Neural cell (in vitro differentiated cells): ENCODE measurements around the gene ANO1. TPM values are rescaled to one million over a fixed set of nuclear protein-coding genes. Genes with fewer than 3 reads are reported as not detected.

Experiments
- H2AFZ ChIP-seq: fragments of 200-600, 300-800 bp; sonication (generic), shearing (Covaris generic); 2 replicates; pipeline ENCODE4 v1.6.0; 2014; ENCODE audit warnings: low read depth, mild to moderate bottlenecking, antibody characterized with exemption, low read length, moderate library complexity
- H3F3A ChIP-seq: fragments of 200-600 bp; shearing (Covaris generic); 2 replicates; pipeline ENCODE4 v1.6.1; 2016; ENCODE audit warnings: mild to moderate bottlenecking, moderate library complexity, mixed read lengths, antibody characterized with exemption, low read length; ENCODE audit not compliant: insufficient read depth, poor library complexity, severe bottlenecking
- H3K27ac ChIP-seq: fragments of 200-600, 300-800 bp; sonication (generic), shearing (Covaris generic); 2 replicates; pipeline ENCODE4 v1.5.1; 2014; ENCODE audit warnings: mild to moderate bottlenecking, low read length, moderate library complexity
- H3K27me3 ChIP-seq: fragments of 300-800, 200-600 bp; sonication (generic), shearing (Covaris generic); 2 replicates; pipeline ENCODE4 v1.6.0; 2014; ENCODE audit warnings: mild to moderate bottlenecking, low read depth, low read length, moderate library complexity; ENCODE audit not compliant: insufficient read depth
- H3K36me3 ChIP-seq: fragments of 300-800, 200-600 bp; sonication (generic), shearing (Covaris generic); 2 replicates; pipeline ENCODE4 v1.5.1; 2014; ENCODE audit warnings: mild to moderate bottlenecking, antibody characterized with exemption, low read length, moderate library complexity; ENCODE audit not compliant: insufficient read depth
- H3K4me2 ChIP-seq: fragments of 300-800, 200-600 bp; sonication (generic), shearing (Covaris generic); 2 replicates; pipeline ENCODE4 v1.6.0; 2014; ENCODE audit warnings: mild to moderate bottlenecking, low read length
- H3K4me3 ChIP-seq: fragments of 300-800, 200-600 bp; sonication (generic), shearing (Covaris generic); 2 replicates; pipeline ENCODE4 v1.5.1; 2014; ENCODE audit warnings: mild to moderate bottlenecking, low read length, moderate library complexity
- H3K79me2 ChIP-seq: fragments of 200-600 bp; shearing (Covaris generic); replicated peaks from 2 replicates; pipeline ENCODE4 v1.6.0; 2014; ENCODE audit warnings: mild to moderate bottlenecking, low read length, moderate library complexity; ENCODE audit not compliant: insufficient read depth
- H3K9ac ChIP-seq: fragments of 300-800, 200-600 bp; sonication (generic), shearing (Covaris generic); 2 replicates; pipeline ENCODE4 v1.6.1; 2016; ENCODE audit warnings: mild to moderate bottlenecking, low read length, mixed read lengths
- H3K9me2 ChIP-seq: fragments of 200-600 bp; shearing (Covaris generic); 2 replicates; pipeline ENCODE4 v1.6.1; 2016; ENCODE audit warnings: mild to moderate bottlenecking, low read length, mixed read lengths; ENCODE audit not compliant: insufficient read depth
- H3K9me3 ChIP-seq: fragments of 200-600, 300-800 bp; sonication (generic), shearing (Covaris generic); 2 replicates; pipeline ENCODE4 v1.6.1; 2016; ENCODE audit warnings: mild to moderate bottlenecking, mixed run types, low read length, moderate library complexity, mixed read lengths
- H4K20me1 ChIP-seq: fragments of 200-600 bp; shearing (Covaris generic); 2 replicates; pipeline ENCODE4 v1.6.1; 2016; ENCODE audit warnings: mild to moderate bottlenecking, mixed run types; ENCODE audit not compliant: insufficient read depth
- EP300 ChIP-seq: fragments of 450-650 bp; conservative IDR thresholded peaks from 2 replicates; pipeline ENCODE4 v1.6.1; 2014; ENCODE audit warnings: antibody characterized with exemption, mild to moderate bottlenecking, moderate library complexity; ENCODE audit not compliant: poor library complexity, severe bottlenecking
- EZH2 ChIP-seq: fragments of 200-600, 300-800 bp; shearing (Covaris generic), sonication (generic); IDR thresholded peaks from 2 replicates; pipeline ENCODE4 v1.6.1; 2014; ENCODE audit warnings: antibody characterized with exemption, low read length, borderline replicate concordance, mild to moderate bottlenecking; ENCODE audit not compliant: insufficient read depth, poor library complexity, severe bottlenecking
- MXI1 ChIP-seq: fragments of 450-650 bp; conservative IDR thresholded peaks from 2 replicates; pipeline ENCODE4 v1.6.1; 2014; ENCODE audit warnings: antibody characterized with exemption, mild to moderate bottlenecking; ENCODE audit not compliant: poor library complexity, severe bottlenecking
- POLR2AphosphoS5 ChIP-seq: IDR thresholded peaks from 2 replicates; pipeline ENCODE4 v1.6.1; 2012
- RAD21 ChIP-seq: fragments of 450-650 bp; conservative IDR thresholded peaks from 2 replicates; pipeline ENCODE4 v1.6.1; 2014; ENCODE audit warnings: antibody characterized with exemption, mild to moderate bottlenecking, moderate library complexity
- SMC3 ChIP-seq: fragments of 450-650 bp; conservative IDR thresholded peaks from 2 replicates; pipeline ENCODE4 v1.6.1; 2014; ENCODE audit warnings: antibody characterized with exemption, mild to moderate bottlenecking, moderate library complexity; ENCODE audit not compliant: poor library complexity
- TAF1 ChIP-seq: IDR thresholded peaks from 2 replicates; pipeline ENCODE4 v1.6.1; 2012; ENCODE audit warnings: low read depth
- polyA plus RNA-seq: library from polyadenylated mRNA; depleted of rRNA; stranded (reverse); fragments of >200 nt; gene quantifications from 2 replicates; pipeline ENCODE4 v1.2.3, GENCODE V29; 2014
- TF ChIP-seq, protein P1 (sequence below): IDR thresholded peaks from 2 replicates; pipeline ENCODE4 v1.6.1; 2012; ENCODE audit warnings: borderline replicate concordance
- TF ChIP-seq, protein P2 (sequence below): fragments of 450-650 bp; IDR thresholded peaks from 2 replicates; pipeline ENCODE4 v1.5.1; 2014; ENCODE audit warnings: antibody characterized with exemption, mild to moderate bottlenecking, moderate library complexity; ENCODE audit not compliant: poor library complexity, severe bottlenecking

ANO1 gene
- polyA plus RNA-seq, 1 donor from 2014 or later, result not detected

DNA sequence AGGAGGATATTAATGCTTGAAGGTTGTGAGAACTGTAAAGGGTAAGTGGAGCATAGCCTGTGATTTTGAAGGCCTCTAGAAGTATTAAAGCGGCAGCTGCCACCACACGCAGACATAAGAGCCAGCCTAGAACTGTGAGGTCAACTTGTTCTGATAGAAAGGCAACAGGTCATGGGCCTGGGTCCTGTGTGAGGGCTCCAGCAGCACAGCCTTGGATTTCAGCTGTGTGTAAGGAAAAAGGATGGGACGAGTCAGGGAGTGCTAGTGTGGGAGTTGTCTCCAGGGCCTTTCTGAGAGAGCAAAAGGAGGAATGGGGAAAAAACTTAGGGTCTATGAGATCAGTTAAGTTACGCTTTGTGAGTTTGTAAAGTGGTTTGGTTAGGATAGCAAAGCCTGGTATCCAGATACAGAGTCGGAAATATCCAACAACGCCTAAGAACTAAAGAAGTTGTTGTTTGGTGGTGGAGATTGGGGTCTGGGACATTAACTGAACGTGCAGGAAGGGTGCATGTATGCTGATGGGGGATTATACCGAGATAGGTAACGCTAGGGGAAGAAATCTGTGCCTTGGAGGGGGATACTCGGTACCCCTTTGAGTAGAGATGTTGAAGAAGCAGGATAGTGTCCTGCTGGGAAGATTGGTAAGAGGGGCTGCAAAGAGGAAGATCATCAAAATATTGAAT, 17.4 kb upstream of the ANO1 start:
- H2AFZ ChIP-seq, result no peak overlapping the region
- no peak overlapping the region for H3K27ac ChIP-seq

DNA sequence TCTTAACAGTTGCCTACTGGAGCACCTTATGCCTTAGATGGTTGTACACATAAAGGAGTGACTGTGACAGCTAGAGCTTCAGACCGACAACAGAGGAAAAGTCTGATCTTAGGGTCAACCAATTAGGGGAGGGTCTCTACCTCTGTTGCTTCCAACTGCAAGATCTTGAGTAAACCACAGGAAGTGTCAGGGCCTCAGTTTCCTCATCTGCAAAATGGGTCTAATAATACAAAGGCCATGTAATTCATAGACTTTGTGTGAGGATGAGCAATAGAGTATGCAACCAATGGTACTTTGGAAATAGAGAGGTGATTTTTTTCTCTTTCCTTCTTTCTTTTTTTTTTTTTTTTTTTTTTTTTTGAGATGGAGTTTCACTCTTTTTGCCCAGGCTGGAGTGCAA, 16.4 kb upstream of the ANO1 start:
- TF ChIP-seq, protein P1, sequence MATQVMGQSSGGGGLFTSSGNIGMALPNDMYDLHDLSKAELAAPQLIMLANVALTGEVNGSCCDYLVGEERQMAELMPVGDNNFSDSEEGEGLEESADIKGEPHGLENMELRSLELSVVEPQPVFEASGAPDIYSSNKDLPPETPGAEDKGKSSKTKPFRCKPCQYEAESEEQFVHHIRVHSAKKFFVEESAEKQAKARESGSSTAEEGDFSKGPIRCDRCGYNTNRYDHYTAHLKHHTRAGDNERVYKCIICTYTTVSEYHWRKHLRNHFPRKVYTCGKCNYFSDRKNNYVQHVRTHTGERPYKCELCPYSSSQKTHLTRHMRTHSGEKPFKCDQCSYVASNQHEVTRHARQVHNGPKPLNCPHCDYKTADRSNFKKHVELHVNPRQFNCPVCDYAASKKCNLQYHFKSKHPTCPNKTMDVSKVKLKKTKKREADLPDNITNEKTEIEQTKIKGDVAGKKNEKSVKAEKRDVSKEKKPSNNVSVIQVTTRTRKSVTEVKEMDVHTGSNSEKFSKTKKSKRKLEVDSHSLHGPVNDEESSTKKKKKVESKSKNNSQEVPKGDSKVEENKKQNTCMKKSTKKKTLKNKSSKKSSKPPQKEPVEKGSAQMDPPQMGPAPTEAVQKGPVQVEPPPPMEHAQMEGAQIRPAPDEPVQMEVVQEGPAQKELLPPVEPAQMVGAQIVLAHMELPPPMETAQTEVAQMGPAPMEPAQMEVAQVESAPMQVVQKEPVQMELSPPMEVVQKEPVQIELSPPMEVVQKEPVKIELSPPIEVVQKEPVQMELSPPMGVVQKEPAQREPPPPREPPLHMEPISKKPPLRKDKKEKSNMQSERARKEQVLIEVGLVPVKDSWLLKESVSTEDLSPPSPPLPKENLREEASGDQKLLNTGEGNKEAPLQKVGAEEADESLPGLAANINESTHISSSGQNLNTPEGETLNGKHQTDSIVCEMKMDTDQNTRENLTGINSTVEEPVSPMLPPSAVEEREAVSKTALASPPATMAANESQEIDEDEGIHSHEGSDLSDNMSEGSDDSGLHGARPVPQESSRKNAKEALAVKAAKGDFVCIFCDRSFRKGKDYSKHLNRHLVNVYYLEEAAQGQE, result no peak
- TF ChIP-seq EP300 (no peak), POLR2AphosphoS5 (no peak), RAD21 (no peak), MXI1 (no peak), SMC3 (no peak), TAF1 (no peak), EZH2 (no peak)
- TF ChIP-seq, protein P2, sequence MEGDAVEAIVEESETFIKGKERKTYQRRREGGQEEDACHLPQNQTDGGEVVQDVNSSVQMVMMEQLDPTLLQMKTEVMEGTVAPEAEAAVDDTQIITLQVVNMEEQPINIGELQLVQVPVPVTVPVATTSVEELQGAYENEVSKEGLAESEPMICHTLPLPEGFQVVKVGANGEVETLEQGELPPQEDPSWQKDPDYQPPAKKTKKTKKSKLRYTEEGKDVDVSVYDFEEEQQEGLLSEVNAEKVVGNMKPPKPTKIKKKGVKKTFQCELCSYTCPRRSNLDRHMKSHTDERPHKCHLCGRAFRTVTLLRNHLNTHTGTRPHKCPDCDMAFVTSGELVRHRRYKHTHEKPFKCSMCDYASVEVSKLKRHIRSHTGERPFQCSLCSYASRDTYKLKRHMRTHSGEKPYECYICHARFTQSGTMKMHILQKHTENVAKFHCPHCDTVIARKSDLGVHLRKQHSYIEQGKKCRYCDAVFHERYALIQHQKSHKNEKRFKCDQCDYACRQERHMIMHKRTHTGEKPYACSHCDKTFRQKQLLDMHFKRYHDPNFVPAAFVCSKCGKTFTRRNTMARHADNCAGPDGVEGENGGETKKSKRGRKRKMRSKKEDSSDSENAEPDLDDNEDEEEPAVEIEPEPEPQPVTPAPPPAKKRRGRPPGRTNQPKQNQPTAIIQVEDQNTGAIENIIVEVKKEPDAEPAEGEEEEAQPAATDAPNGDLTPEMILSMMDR, result no peak
- no peak overlapping the region for H3K4me2 ChIP-seq

More for the DNA sequence above, 17.4 kb upstream of the ANO1 start:
- H4K20me1 ChIP-seq, result no peaks in the 10 kb centered on the region
- no peaks in the 10 kb centered on the region for H3K9me2 ChIP-seq
- H3K4me3 ChIP-seq, result no peak overlapping the region
- no peak overlapping the region for H3K9ac ChIP-seq
- H3K4me2 ChIP-seq, result no peak overlapping the region
- H3F3A ChIP-seq, result no peaks in the 10 kb centered on the region
- H3K79me2 ChIP-seq, result no peaks in the 10 kb centered on the region
- TF ChIP-seq MXI1 (no peak), POLR2AphosphoS5 (no peak), SMC3 (no peak), RAD21 (no peak), TAF1 (no peak), EP300 (no peak)
- TF ChIP-seq, protein P2, result no peak
- no peaks in the 10 kb centered on the region for H3K27me3 ChIP-seq
- H3K36me3 ChIP-seq, result no peaks in the 10 kb centered on the region
- H3K9me3 ChIP-seq, result no peaks in the 10 kb centered on the region

More for the DNA sequence above, 16.4 kb upstream of the ANO1 start:
- no peaks in the 10 kb centered on the region for H3K27me3 ChIP-seq
- no peak overlapping the region for H2AFZ ChIP-seq
- no peak overlapping the region for H3K27ac ChIP-seq
- no peak overlapping the region for H3K9ac ChIP-seq
- H3K36me3 ChIP-seq, result no peaks in the 10 kb centered on the region
- H3K4me3 ChIP-seq, result no peak overlapping the region
- no peaks in the 10 kb centered on the region for H3K9me3 ChIP-seq
- H4K20me1 ChIP-seq, result no peaks in the 10 kb centered on the region
- no peaks in the 10 kb centered on the region for H3K79me2 ChIP-seq
- no peaks in the 10 kb centered on the region for H3K9me2 ChIP-seq
- no peaks in the 10 kb centered on the region for H3F3A ChIP-seq
